Naive thymus-derived CD4-positive, alpha-beta T cell (primary cell): Measurements from ENCODE around the gene BEND3. TPM values are rescaled to one million over a fixed set of nuclear protein-coding genes. Genes with fewer than 3 reads are reported as not detected.

Experiments
- ATAC-seq: fragments of 150-1000 bp; cut with Tn5 transposase; 2 replicates; pipeline ENCODE4 v1.10.0; 2021; ENCODE audit warnings: mild to moderate bottlenecking, moderate library complexity
- CTCF ChIA-PET: fragments of 350-600 bp; sonication (Branson Sonifier 250); formaldehyde crosslinking; loops from one replicate; lab custom pipeline; 2021; ENCODE audit warnings: antibody characterized with exemption; lab: Charles Lee
- POLR2A ChIA-PET: fragments of 350-600 bp; sonication (Branson Sonifier 250); formaldehyde crosslinking; loops from one replicate; lab custom pipeline; 2021; ENCODE audit warnings: antibody characterized with exemption, inconsistent platforms; lab: Charles Lee
- DNase-seq, 9 donors: peaks; one replicate each; pipeline versions ENCODE4 v3.0.0 to v3.0.0-alpha.2; 2020 to 2022; ENCODE audit warnings: mixed read lengths in 1 of 9
- H3K27ac ChIP-seq: one replicate; pipeline ENCODE4 v1.7.0; 2013; ENCODE audit warnings: mild to moderate bottlenecking, low read depth, low read length, moderate library complexity
- H3K27me3 ChIP-seq, 2 donors: one replicate each; pipeline ENCODE4 v1.7.0; 2013; ENCODE audit warnings: low read length in 2 of 2, mild to moderate bottlenecking in 2 of 2, moderate library complexity in 2 of 2; ENCODE audit not compliant: control insufficient read depth in 2 of 2, insufficient read depth in 2 of 2
- H3K36me3 ChIP-seq, 3 experiments: 1 replicate in 2 of 3; 2 replicates in 1 of 3; pipeline ENCODE4 v1.7.0; 2013; ENCODE audit warnings: low read length in 3 of 3, mild to moderate bottlenecking in 3 of 3, moderate library complexity in 1 of 3; ENCODE audit not compliant: insufficient read depth in 3 of 3, control insufficient read depth in 2 of 3
- H3K4me1 ChIP-seq, 2 donors: one replicate each; pipeline ENCODE4 v1.7.0; 2013; ENCODE audit warnings: low read length in 2 of 2, mild to moderate bottlenecking in 2 of 2, moderate library complexity in 1 of 2; ENCODE audit not compliant: control insufficient read depth in 2 of 2, insufficient read depth in 2 of 2
- H3K4me3 ChIP-seq: 2 replicates; pipeline ENCODE4 v1.7.0; 2013; ENCODE audit warnings: mild to moderate bottlenecking, low read length
- H3K9me3 ChIP-seq, 3 experiments: 1 replicate in 2 of 3; 2 replicates in 1 of 3; pipeline ENCODE4 v1.7.0; 2013; ENCODE audit warnings: low read length in 3 of 3; ENCODE audit not compliant: control insufficient read depth in 2 of 3
- H3K27ac Mint-ChIP-seq, 9 donors: one replicate each; pipeline ENCODE4 v1.8.0; 2020 to 2022; ENCODE audit warnings: mixed read lengths in 9 of 9, mild to moderate bottlenecking in 8 of 9, moderate library complexity in 5 of 9, inconsistent platforms in 2 of 9
- H3K27me3 Mint-ChIP-seq, 5 donors: one replicate each; pipeline ENCODE4 v1.8.0; 2021 to 2022; ENCODE audit warnings: mixed read lengths in 5 of 5, mild to moderate bottlenecking in 1 of 5
- H3K36me3 Mint-ChIP-seq, 5 donors: one replicate each; pipeline ENCODE4 v1.8.0; 2020 to 2022; ENCODE audit warnings: mixed read lengths in 5 of 5, mild to moderate bottlenecking in 3 of 5, inconsistent platforms in 1 of 5
- H3K4me1 Mint-ChIP-seq, 7 donors: one replicate each; pipeline ENCODE4 v1.8.0; 2020 to 2022; ENCODE audit warnings: mixed read lengths in 7 of 7, mild to moderate bottlenecking in 3 of 7, inconsistent platforms in 1 of 7
- H3K4me3 Mint-ChIP-seq, 10 donors: one replicate each; pipeline ENCODE4 v1.8.0; 2020 to 2022; ENCODE audit warnings: mild to moderate bottlenecking in 10 of 10, mixed read lengths in 10 of 10, moderate library complexity in 6 of 10, inconsistent platforms in 2 of 10
- H3K9me3 Mint-ChIP-seq, 11 donors: one replicate each; pipeline ENCODE4 v1.8.0; 2020 to 2022; ENCODE audit warnings: mixed read lengths in 11 of 11, mild to moderate bottlenecking in 4 of 11, inconsistent platforms in 1 of 11, moderate library complexity in 1 of 11
- intact Hi-C, 2 donors: fragments of 100-400 bp; cut with micrococcal nuclease; formaldehyde crosslinking; loops; one replicate each; pipeline ENCODE4 v1.15.1; 2023
- polyA plus RNA-seq, 2 donors: library from polyadenylated mRNA; unstranded; fragments of 300-500 nt; fragmentation: Illumina TruSeq; gene quantifications; one replicate each; pipeline ENCODE4 v1.2.3, GENCODE V29; 2021
- total RNA-seq, 6 experiments: library from RNA in 5 of 6; stranded (reverse) in 5 of 6; gene quantifications; 1 replicate in 5 of 6; 2 replicates in 1 of 6; pipeline ENCODE4 v1.2.3 and lab custom pipeline; 2021 to 2026

The BEND3 gene
- total and polyA plus RNA-seq, 7 experiments from 2014 or later: 0.34 to 4.1 (median 1.2) TPM

DNA sequence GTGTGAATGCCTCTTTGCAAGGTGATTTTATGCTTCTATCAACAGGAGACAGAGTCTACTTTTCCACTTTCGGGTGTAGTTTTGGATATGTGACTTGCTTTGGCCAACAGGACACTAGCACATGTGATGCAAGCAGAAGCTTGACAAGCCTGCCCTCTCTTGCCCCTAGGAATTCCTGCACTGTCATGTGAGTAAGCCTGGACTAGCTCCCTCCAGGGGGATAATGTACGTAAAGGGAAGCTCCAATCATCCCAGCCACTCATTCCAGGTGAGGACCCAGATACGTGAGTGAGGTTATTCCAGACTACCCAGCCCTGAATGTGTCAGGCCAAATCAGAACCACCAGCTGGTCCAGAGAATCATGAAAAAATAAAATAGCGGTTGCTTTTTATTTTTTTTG lies 33.3 kb downstream of the BEND3 start:
- no peaks in the 10 kb centered on the region for H3K36me3 ChIP-seq
- H3K9me3 Mint-ChIP-seq: peaks cover 0 to 3% (median 0%) of the 10 kb centered on the region in 11 donors
- POLR2A ChIA-PET: no interaction called here

GRCh38 chr6:107080036-107080435 lies 35.3 kb downstream of the BEND3 start:
- Histone ChIP-seq H3K4me3 (no peak overlapping the region), H3K27ac (no peak overlapping the region), H3K4me1 (no peaks in the 10 kb centered on the region), H3K27me3 (no peaks in the 10 kb centered on the region), H3K36me3 (no peaks in the 10 kb centered on the region), H3K9me3 (no peaks in the 10 kb centered on the region)
- Mint-ChIP-seq H3K27me3 (no peaks in the 10 kb centered on the region), H3K4me3 (no peak overlapping the region), H3K27ac (no peak overlapping the region), H3K9me3 (peaks cover 0 to 3% (median 0%) of the 10 kb centered on the region in 11 donors), H3K4me1 (peaks cover 0 to 6% (median 0%) of the 10 kb centered on the region in 7 donors), H3K36me3 (peaks cover 0 to 10% (median 8%) of the 10 kb centered on the region in 5 donors)
- intact Hi-C loops: no loop called here
- DNase-seq: no peak
- ChIA-PET POLR2A (no interaction called here), CTCF (no interaction called here)
- ATAC-seq: no peak

More for the DNA sequence above, 33.3 kb downstream of the BEND3 start:
- CTCF ChIA-PET: no interaction called here
- ATAC-seq (no peak), DNase-seq (no peak)
- Mint-ChIP-seq H3K4me3 (no peak overlapping the region), H3K27me3 (no peaks in the 10 kb centered on the region), H3K36me3 (peaks cover 0 to 11% (median 10%) of the 10 kb centered on the region in 5 donors), H3K27ac (no peak overlapping the region), H3K4me1 (peaks cover 0 to 6% (median 0%) of the 10 kb centered on the region in 7 donors)
- no peak overlapping the region for H3K27ac ChIP-seq
- intact Hi-C loops: no loop called here
- no peak overlapping the region for H3K4me3 ChIP-seq
- no peaks in the 10 kb centered on the region for H3K27me3 ChIP-seq
- H3K9me3 ChIP-seq: no peaks in the 10 kb centered on the region
- H3K4me1 ChIP-seq: no peaks in the 10 kb centered on the region

DNA sequence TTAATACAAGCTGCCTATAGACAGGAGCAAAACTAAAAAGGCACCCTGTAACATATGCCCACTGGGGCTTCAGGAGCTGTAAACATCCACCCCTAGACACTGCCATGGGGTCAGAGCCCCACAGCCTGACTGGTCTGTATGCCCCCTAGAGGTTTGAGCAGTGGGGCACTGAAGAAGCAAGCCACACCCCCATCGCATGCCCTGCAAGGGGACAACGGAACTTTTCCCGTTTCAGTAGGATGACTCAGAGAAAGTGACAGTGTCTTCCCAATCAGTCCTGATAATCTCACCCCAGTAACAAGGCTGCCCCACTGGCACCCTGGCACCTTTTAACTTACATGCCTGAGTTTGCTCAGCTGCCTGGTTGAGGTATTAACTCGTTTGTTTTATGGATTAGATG lies 35.9 kb downstream of the BEND3 start:
- H3K27ac ChIP-seq: no peak overlapping the region
- H3K4me1 ChIP-seq: no peaks in the 10 kb centered on the region
- peaks cover 0 to 6% (median 0%) of the 10 kb centered on the region in 7 donors for H3K4me1 Mint-ChIP-seq
- ChIA-PET CTCF (no interaction called here), POLR2A (no interaction called here)
- H3K9me3 Mint-ChIP-seq: peaks cover 0 to 1% (median 0%) of the 10 kb centered on the region in 11 donors
- peaks cover 0 to 5% (median 2%) of the 10 kb centered on the region in 5 donors for H3K36me3 Mint-ChIP-seq
- H3K9me3 ChIP-seq: no peaks in the 10 kb centered on the region
- no peaks in the 10 kb centered on the region for H3K27me3 Mint-ChIP-seq
- no peaks in the 10 kb centered on the region for H3K27me3 ChIP-seq
- no peaks in the 10 kb centered on the region for H3K36me3 ChIP-seq
- ATAC-seq: no peak
- no peak overlapping the region for H3K27ac Mint-ChIP-seq
- H3K4me3 ChIP-seq: no peak overlapping the region
- DNase-seq: no peak
- H3K4me3 Mint-ChIP-seq: no peak overlapping the region
- intact Hi-C loops: no loop called here

DNA sequence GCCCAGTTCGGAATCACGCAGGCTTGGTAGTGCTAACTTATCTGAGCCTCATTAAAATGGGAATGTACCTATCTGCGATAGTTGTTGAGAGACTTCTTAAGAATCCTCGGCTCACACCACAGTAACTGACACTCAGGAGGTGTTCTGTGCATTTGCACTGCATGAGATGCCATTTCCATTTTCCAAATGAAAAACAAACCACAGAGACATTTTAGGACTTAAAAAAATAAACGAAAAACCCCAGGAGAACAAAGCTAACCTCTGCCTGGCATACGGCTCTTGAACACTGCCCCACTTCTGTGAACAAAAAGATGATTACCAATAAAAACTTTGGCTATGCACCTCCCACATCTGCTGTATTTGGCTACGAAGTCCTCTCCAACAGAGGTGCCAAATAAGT lies 37.6 kb downstream of the BEND3 start:
- no peak overlapping the region for H3K4me3 ChIP-seq
- Mint-ChIP-seq H3K4me3 (no peak overlapping the region), H3K9me3 (no peaks in the 10 kb centered on the region), H3K4me1 (peaks cover 0 to 2% (median 0%) of the 10 kb centered on the region in 7 donors), H3K36me3 (peaks cover 0 to 2% (median 0%) of the 10 kb centered on the region in 5 donors), H3K27ac (no peak overlapping the region), H3K27me3 (no peaks in the 10 kb centered on the region)
- DNase-seq: no peak
- H3K27ac ChIP-seq: no peak overlapping the region
- no peaks in the 10 kb centered on the region for H3K36me3 ChIP-seq
- ChIA-PET CTCF (no interaction called here), POLR2A (no interaction called here)
- H3K9me3 ChIP-seq: no peaks in the 10 kb centered on the region
- intact Hi-C loops: no loop called here
- no peaks in the 10 kb centered on the region for H3K4me1 ChIP-seq
- no peak for ATAC-seq
- no peaks in the 10 kb centered on the region for H3K27me3 ChIP-seq

DNA sequence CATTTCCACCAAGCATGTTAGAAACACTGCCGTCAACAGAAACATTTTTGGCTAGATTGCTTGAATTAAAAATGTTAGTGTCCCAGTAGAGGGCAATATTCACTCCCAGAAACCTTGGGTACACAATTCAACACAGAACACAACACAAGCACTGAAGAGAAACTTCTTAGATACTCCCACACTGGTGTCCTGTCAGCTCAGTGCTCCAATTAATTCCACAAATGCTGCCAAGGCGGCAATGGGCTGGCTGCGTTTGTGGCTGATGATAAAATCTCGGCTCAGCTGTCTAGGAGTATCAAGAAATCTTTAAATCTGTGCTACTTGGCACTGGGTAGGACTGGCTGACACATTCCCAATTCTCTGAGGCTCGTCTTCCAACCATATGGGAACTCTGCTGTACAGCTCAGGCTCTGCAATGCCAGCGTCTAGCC lies 39.3 kb downstream of the BEND3 start:
- H3K4me1 Mint-ChIP-seq: peaks cover 0 to 1% (median 0%) of the 10 kb centered on the region in 7 donors
- H3K36me3 Mint-ChIP-seq: peaks cover 0 to 1% (median 0%) of the 10 kb centered on the region in 5 donors
- Histone ChIP-seq H3K36me3 (no peaks in the 10 kb centered on the region), H3K27me3 (no peaks in the 10 kb centered on the region), H3K27ac (no peak overlapping the region), H3K4me3 (no peak overlapping the region), H3K4me1 (no peaks in the 10 kb centered on the region), H3K9me3 (no peaks in the 10 kb centered on the region)
- ChIA-PET CTCF (no interaction called here), POLR2A (no interaction called here)
- H3K9me3 Mint-ChIP-seq: no peaks in the 10 kb centered on the region
- no peaks in the 10 kb centered on the region for H3K27me3 Mint-ChIP-seq
- H3K27ac Mint-ChIP-seq: no peak overlapping the region
- no peak overlapping the region for H3K4me3 Mint-ChIP-seq
- DNase-seq (no peak), ATAC-seq (no peak)
- intact Hi-C loops: no loop called here

- Histone ChIP-seq H3K36me3 (peaks cover 0 to 8% (median 0%) of the 10 kb centered on the region in 3 experiments), H3K4me1 (no peaks in the 10 kb centered on the region), H3K4me3 (no peak overlapping the region), H3K9me3 (no peaks in the 10 kb centered on the region), H3K27ac (no peak overlapping the region), H3K27me3 (no peaks in the 10 kb centered on the region)
- ChIA-PET POLR2A (no interaction called here), CTCF (no interaction called here)
- intact Hi-C loops: no loop called here
- Mint-ChIP-seq H3K9me3 (no peaks in the 10 kb centered on the region), H3K27me3 (no peaks in the 10 kb centered on the region), H3K4me3 (no peak overlapping the region), H3K27ac (peak overlapping the region in 1 of 9 donors; percentile 41), H3K36me3 (peaks cover 0 to 18% (median 0%) of the 10 kb centered on the region in 5 donors), H3K4me1 (peaks cover 0 to 3% (median 0%) of the 10 kb centered on the region in 7 donors)
- DNase-seq (no peak), ATAC-seq (no peak)
Measured at GRCh38 chr6:107070686-107071085, 44.6 kb downstream of the BEND3 start.
